HepG2 (cell line): ENCODE measurements around the gene TRIM25.

Experiments used
- ASH2L ChIP-seq: fragments of 300-600, 200-600 bp; sonication (generic); IDR thresholded peaks from 2 replicates; pipeline ENCODE4 v1.7.0; 2017; ENCODE audit warnings: low read depth, mild to moderate bottlenecking, moderate library complexity, mixed read lengths, low read length; ENCODE audit not compliant: insufficient read length
- CEBPB ChIP-seq: IDR thresholded peaks from 2 replicates; pipeline ENCODE4 v1.6.1; 2011; ENCODE audit warnings: low read depth, low read length, improper control_type of control experiment, borderline replicate concordance
- CHD4 ChIP-seq: fragments of 200-600 bp; sonication (generic); IDR thresholded peaks from 2 replicates; pipeline ENCODE4 v1.7.0; 2017; ENCODE audit warnings: mild to moderate bottlenecking, low read length, borderline replicate concordance
- ESRRA ChIP-seq: sonication (generic); formaldehyde crosslinking; IDR thresholded peaks from 2 replicates; pipeline ENCODE4 v1.5.1; 2020; ENCODE audit warnings: mild to moderate bottlenecking, low read depth, missing genetic modification reagents
- EZH2 ChIP-seq: conservative IDR thresholded peaks from 2 replicates; pipeline ENCODE4 v1.6.1; 2012; ENCODE audit warnings: mild to moderate bottlenecking, low read depth, low read length, moderate library complexity
- ZSCAN29 ChIP-seq: sonication (generic); formaldehyde crosslinking; conservative IDR thresholded peaks from 2 replicates; pipeline ENCODE4 v1.4.0; 2020; ENCODE audit warnings: mild to moderate bottlenecking, missing genetic modification reagents
- TF ChIP-seq, protein P1 (sequence below): sonication (generic); formaldehyde crosslinking; IDR thresholded peaks from 2 replicates; pipeline ENCODE4 v1.4.0; 2020; ENCODE audit warnings: missing genetic modification reagents

DNA sequence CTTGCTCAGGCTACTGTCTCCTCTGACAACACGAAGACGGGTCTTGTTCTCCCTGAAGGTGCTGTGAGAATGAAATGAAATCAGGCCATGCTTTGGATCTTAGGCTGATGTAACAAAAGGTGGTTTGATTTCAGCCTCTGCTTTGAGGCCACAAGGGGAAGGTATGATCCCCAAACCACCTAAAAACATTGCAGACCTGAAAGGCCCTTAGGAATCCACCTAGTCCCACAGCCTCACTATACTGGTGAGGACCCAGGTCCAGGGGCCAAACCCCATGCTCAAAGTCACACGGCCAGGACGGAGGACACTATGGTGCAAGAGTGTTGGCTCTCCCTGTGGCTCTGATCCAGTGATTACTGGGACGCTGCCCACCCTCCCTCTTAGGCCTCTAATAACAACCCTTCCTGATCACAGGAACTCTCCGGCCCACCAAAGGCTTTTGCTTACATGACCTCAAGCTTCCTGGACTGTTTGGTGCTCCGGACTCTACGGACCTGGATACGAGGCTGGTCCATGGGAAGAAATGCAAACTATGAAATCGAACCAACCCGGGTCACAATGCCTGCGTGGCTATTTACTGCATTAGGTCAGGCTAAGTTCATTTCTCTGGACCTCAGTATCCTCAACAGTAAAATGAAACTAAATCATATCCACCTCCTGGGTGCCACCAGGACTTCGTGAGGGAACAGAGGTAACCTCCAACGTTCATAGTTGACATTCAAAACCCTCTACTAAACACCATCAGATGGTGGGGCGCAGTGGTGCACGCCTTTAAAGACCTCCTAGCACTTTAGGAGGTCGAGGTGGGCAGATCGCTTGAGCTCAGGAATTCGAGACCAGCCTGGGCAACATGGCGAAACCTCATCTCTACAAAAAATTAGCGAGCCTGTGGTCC, 1.5 kb downstream of the TRIM25 start:
- no peak for TF ChIP-seq EZH2
- TF ChIP-seq CHD4 = no peak
- TF ChIP-seq ESRRA = no peak
- TF ChIP-seq ASH2L = peak; percentile 13
- TF ChIP-seq, protein P1, sequence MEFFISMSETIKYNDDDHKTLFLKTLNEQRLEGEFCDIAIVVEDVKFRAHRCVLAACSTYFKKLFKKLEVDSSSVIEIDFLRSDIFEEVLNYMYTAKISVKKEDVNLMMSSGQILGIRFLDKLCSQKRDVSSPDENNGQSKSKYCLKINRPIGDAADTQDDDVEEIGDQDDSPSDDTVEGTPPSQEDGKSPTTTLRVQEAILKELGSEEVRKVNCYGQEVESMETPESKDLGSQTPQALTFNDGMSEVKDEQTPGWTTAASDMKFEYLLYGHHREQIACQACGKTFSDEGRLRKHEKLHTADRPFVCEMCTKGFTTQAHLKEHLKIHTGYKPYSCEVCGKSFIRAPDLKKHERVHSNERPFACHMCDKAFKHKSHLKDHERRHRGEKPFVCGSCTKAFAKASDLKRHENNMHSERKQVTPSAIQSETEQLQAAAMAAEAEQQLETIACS = no peak
- TF ChIP-seq ZSCAN29 (CRISPR knock-in tag) = no peak
- TF ChIP-seq CEBPB = peak; percentile 77; the same call in 1 of the 2 replicates
